HG03175 (cell line): ENCODE results near the gene NVL.
"Not testable (repeated sequence)": the region's sequence is repeated elsewhere in the genome, so short reads cannot be mapped to it uniquely, and the experiment has no call there.

ENCODE experiments used
- ATAC-seq: cut with Tn5 transposase; IDR thresholded peaks from one replicate; pipeline ENCODE4 v1.9.1; 2021; ENCODE audit warnings: mild to moderate bottlenecking, moderate library complexity; ENCODE audit not compliant: unreplicated experiment

Gene NVL

DNA sequence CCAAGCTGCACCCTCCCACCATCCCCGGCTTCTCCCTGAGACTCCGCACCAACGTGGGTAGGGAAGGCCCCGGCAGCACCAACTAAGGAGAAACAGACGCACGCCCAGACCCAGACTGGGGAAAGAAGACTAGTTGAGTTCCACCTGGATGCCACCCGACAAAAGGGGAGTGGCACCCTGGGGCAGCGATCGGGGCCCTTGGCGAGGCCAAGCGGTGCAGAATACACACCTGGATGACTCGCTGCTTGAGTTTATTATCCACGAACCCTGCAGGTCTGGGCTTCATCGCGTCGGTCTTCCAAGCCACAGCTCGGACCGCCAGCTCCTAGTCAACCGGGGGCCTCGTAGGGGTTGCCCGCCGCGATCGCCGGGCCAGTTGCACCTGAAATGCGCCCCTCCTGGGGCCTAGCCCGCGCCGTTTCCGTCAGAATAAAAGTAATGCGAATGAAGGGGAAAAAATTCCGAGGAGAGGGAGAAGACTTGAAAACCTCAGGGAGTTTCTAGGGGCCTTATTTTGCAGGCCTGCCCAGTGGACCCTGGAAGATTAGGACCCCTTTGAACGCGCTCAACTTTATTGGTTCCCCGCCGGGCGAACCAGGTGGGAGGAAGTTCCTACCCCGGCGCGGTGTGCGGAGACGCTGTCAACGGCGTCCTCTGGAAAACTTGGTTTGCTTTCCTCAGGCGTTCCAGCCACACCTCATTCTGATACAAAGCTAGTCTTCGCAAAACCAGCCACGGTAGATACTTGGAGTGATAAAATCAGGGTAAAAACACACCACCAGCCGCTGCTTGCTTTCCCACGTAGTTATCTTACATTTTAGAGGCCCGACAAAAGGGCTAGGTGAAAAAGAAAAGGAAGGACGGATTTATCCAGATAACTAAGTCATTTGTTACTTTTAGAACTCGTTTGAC is at the start of gene NVL:
TSS of gene NVL (minus strand) at position 331 of the 912 bp plus-strand sequence. CDS start at position 286, 45 bp downstream.
- ATAC-seq: peak; percentile 77

DNA sequence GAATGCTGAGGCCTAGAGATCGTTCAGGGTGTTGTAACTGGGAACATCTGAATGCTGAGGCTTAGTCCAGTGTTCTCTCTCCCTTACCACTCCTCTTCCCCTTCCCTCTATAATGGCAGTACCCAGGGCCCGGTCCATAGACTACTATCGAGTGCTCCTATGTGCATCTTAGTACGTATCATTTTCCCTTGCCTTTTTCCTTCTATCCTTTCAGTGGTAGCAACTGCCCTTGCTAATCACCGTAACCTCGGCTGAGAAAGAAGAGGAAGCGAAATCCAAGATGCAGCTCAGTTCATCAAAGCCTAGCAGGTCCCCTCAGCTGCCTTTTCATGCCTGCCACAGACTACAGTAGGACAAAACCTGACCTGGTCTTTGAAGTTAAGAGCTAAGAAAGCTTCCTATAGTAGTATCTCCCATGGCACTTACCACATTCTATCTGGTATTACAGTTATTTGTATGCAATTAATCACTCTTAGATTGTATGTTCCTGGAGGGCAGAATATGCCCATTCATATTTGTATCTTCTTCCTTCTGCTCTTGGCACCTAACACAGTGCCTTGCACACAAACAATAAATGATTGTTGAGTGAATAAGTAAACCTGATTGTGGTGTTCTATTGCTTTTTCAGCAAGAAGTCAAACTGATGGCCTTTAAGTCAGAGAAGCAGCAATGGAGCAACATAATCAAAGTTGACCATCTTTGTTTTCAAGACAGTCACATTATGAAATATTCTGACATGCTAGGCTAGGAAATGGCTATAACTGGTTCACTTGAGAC is 49.1 kb upstream of the NVL start:
- ATAC-seq: peak; percentile 48

DNA sequence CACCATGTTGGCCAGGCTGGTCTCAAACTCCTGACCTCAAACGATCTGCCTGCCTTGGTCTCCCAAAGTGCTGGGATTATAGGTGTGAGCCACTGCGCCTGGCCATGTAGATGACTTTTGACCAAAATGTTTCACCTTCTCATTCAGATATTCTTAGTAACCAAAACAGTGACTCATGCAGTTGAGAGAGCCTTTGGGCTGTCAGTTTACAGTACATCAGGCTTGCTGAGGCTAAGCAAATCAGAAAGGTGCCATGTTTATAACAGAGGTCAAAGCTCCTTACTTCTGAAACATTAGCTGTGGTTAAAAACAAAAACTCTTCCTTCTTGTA is 47.7 kb upstream of the NVL start:
- peak; percentile 56 for ATAC-seq

DNA sequence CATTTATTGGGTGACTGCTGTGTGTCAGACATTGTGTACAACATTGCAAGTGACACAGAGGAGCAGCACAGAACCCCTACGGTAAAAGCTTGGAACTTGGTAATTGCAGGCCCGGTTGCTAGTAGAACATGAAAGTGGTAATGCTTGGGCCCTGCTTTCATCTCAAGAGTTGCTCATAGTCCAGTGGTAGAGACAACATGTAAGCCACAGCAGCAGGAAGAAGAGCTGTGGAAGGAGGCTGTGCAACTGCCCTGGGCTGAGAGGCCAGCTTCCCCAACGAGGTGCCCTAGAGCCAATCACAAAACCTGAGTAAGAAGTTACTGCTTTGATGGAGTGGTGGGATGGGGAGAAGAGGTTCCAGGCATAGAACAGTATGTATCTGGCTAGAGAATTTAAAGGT is 45.1 kb upstream of the NVL start:
- no peak for ATAC-seq

DNA sequence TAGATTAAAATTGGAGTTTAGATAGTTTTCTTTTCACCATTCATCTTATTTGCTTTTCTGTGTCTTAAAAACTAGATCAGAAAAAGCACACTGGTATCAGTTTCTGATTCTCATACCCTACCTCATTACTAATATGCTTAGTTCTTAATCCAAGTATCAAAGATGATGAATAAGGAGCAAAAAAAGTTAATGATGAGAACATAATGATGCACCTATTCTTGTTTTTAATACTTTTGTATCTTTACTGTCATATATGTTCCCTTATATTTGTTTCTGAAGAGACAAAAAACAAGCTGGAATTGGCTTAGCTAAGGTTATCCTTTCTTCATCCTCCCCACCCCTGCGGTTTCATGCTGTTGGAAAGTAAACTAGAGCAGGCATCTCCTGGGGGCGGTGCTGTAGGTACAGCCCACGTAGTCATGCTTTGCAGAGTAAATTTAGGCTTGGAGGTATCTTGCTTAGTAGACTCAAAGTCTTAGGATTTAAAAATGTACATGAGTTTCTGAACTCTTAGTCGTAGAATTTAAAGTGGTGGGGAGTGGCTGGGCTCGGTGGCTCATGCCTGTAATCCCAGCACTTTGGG is 43.1 kb upstream of the NVL start:
- ATAC-seq: no peak

DNA sequence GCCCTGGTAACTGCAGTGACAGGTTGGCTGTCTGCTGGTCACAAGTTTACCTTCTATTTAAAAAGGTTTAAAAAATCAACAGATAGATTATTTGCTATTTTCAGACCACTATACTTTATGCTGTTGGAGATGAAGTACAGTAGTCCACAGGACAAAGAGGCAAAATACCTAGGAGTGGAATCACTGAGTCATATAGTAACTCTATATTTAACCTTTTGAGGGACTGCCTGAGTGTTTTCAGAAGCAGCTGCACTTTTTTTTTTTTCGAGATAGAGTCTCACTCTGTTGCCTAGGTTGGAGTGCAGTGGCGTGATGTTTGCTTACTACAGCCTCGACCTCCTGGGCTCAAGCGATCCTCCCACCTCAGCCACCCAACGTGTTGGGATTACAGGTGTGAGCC is 38.4 kb upstream of the NVL start:
- ATAC-seq: peak; percentile 73

DNA sequence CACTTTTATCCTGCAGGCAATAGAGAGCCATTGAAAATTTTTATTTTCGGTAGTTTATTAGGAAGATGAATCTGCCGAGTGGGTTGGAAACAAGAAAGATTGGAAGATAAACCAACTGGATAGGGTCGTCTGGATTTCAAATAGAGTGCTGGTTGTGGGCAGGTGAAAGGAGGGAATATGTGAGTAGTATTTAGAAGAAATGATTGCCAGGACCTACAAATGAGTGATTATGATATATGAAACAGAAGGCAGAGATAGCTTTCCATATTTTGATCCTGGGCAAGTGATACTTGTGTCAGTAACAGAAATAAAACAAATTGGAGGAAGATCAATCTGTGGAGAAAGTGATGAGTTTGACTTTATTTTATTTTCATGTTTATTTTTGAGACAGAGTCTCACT is 29.2 kb upstream of the NVL start:
- no peak for ATAC-seq

DNA sequence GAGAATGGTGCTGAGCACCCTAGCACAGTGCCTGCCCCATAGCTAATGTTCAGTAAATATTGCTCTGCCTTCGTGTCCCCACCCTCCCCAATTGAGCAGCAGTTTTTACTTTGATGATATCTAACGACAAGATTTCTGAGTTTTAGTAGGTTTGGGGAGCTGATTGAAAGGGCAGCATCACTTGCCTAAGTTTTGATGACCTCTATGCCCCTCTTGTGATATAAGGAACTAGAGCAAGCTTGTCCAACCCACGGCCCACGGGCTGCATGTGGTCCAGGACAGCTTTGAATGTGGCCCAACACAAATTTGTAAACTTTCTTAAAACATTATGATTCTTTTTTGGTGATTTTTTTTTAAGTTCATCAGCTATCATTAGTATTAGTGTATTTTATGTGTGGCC is 28.3 kb upstream of the NVL start:
- ATAC-seq: no peak

DNA sequence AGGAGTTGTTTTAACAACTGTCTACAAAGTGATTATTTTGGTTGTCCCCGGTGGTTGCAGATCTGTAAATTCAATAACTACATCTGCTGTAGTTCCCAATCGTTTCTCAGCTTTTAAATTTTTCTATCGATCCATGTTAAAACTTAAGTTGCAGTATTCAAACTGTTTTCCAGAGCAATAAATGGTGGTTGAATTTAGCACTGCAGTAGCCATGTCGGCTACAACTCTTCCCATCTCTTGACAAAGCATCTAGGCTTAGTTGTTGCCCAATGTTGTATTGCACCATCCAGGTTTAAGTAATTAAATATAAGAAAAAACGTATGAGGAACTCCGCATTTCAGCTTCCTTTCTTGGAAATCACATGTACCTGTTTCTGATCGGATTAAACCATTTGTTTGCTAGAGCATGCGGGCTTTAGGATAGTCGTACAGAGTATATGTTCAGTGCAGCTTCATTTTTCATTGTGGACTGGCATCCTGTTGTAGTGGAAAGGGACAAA is 27.7 kb upstream of the NVL start:
- no peak for ATAC-seq

DNA sequence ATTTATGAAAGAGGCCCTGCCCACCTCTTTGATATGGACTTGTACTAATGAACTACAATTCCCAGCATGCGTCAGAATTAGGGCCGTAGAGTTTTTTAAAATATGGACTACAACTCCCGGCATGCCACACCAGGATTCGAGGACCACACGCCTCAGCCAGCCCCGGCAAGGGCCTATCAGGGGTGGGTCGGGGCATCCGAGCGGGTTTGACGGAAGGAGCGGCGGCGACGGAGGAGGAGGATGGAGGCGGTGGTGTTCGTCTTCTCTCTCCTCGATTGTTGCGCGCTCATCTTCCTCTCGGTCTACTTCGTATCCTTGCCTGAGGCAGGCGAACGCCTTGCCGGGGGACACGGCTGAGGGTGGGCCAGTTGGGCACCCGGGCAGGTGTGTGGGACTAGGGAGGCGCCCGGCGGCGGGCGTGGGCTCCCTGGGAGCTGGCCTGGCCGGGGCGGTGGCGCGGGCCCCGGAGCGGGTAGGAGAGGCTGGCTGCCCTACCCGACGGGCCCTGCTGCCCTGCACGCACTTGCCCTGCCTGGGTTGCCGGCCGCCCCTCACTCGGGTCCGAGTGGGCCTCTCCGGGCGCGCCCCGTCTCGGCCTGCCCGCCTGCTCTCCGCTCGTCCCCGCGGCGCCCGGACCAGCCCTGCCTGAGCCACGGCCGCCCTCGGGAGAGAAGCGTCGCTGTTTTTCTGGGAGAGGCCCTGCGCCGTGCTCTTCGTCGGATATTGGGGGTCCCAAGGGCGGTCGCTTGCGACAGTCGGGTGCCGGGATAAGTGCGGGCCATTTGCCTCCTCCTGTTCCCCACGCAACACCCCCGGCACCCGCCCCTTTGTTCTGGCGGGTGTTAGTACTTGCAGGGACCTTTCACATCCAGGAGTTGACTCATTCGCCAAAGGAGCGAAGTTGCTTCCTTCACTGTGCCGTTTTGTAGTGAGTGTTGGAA is 27.0 kb upstream of the NVL start, which contains the start of gene CNIH4:
TSS of gene CNIH4 (plus strand) at position 195 of the 941 bp plus-strand sequence. CDS start at position 241, 46 bp downstream.
- peak; percentile 99 for ATAC-seq

DNA sequence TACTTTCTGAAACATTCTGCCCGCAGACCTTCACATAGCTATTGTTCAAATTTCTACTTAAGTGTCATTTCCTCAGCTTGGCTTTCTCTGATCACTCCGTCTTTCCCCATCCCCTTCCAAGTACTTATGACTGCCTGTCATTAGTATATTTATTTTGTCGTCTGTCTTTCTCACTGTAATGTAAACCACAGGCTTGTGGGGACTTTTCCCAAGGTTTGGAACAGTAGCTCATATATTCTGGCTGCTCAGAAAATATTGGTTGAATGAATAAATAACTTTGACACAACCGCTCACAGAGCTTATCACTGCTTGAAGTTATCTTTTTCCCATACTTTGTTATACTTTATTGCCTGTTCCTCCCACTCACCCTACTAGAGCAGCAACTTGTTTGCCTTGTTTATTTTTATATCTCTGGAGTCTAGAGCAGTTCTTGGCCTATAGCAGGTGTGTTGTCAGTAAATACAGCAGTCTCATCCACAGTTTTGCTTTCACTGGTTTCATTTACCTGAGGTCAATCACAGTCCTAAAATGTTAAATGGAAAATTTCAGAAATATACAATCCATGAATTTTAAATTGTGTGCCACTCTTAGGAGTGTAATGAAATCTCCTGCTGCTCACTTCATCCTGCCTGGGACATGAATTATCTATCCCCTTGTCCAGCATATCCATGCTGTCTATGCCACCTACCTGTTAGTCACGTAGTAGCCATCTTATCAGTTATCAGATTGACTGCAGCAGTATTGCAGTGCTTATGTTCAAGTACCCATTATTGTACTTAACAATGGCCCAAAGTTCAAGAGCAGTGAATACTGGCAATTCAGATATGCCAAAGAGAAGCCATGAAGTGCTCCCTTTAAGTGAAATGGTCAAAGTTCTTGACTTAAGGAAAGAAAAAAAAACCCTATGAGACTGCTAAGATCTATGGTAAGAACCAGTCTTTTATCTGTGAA is 24.3 kb upstream of the NVL start:
- no peak for ATAC-seq

DNA sequence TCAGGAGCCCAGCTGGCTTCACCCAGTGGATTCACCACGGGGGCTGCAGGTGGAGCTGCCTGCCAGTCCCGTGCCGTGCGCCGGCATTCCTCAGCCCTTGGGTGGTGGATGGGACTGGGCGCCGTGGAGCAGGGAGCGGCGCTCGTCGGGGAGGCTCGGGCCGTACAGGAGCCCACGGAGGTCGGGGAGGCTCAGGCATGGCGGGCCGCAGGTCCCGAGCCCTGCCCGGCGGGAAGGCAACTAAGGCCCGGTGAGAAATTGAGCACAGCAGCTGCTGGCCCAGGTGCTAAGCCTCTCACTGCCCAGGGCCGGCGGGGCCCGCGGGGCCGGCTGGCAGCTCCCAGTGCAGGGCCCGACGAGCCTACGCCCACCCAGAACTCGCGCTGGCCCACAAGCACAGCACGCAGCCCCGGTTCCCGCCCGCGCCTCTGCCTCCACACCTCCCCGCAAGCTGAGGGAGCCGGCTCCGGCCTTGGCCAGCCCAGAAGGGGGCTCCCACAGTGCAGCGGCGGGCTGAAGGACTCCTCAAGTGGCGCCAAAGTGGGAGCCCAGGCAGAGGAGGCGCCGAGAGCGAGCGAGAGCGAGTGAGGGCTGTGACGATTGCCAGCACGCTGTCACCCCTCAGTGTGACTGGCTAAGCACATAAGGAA is 22.6 kb upstream of the NVL start:
- ATAC-seq: not testable (repeated sequence)

DNA sequence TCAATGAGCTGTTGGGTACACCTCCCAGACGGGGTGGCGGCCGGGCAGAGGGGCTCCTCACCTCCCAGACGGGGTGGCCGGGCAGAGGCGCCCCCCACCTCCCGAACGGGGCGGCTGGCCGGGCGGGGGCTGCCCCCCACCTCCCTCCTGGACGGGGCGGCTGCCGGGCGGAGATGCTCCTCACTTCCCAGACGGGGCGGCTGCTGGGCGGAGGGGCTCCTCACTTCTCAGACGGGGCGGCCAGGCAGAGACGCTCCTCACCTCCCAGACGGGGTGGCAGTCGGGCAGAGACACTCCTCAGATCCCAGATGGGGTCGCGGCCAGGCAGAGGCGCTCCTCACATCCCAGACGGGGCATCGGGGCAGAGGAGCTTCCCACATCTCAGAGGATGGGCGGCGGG is 19.7 kb upstream of the NVL start:
- ATAC-seq: not testable (repeated sequence)

DNA sequence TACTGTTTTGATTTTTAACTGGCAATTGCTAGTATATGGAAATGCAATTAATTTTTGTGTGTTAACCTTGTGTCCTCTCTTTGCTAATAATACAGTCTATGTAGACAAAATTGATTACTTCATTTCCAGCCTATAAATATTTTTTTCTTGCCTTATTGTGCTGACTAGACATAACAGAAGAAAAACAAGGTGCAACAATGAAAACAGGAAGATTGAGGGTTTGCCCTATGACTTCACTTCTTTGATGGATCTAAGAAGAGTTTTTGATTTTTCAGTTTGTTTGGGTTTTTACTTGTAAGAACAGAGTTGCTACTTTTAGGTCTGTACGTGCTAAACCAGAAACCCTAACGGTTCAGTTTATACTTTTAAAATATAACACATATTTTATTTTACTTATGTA is 18.2 kb upstream of the NVL start:
- ATAC-seq: no peak

DNA sequence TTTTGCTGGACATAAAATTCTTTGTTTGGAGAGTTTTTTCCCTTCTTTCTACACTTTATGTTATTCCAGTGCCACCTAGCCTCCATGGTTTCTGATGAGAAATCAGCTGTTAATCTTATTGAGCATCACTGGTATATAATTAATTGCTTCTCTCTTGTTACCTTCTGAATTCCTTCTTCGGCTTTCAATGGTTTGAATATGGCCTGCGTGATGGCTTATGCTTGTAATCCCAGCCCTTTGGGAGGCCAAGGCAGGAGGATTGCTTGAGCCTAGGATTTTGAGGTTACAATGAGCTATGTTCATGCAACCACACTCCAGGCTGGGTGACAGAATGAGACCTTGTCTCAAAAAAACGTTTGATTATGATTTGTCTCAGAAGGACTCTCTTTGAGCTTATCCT is 13.7 kb upstream of the NVL start:
- no peak for ATAC-seq

DNA sequence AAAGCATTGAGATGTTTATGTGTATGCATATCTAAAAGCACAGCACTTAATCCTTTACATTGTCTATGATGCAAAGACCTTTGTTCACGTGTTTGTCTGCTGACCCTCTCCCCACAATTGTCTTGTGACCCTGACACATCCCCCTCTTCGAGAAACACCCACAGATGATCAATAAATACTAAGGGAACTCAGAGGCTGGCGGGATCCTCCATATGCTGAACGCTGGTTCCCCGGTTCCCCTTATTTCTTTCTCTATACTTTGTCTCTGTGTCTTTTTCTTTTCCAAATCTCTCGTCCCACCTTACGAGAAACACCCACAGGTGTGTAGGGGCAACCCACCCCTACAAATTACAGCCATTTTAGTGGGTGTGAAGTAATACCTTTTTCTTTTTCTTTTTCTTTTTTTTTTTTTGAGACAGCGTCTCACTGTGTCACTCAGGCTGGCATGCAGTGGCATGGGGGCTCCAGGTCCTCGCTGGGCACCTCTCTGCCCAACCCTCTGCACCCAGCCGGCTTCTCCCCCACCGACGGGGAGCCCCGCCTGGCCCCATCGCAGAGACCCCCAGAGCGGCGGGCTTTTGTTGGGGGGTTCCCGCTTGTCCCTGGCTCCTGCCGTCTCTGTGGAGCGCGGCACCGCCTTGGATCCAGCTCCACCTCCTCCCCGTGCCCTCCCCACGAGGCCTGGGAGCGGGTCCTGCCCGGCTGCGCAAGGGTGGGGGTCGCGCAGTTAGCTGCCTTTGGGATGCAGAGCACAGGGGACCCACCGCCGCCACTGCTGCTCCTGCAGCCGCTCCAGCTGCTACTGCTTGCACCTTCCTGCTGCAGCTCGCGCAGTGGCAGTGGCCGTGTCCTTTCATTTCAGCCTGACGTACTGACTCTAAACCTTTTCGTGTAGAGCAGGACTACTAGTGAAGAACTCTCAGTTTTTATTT is 10.7 kb upstream of the NVL start:
- peak; percentile 73 for ATAC-seq

DNA sequence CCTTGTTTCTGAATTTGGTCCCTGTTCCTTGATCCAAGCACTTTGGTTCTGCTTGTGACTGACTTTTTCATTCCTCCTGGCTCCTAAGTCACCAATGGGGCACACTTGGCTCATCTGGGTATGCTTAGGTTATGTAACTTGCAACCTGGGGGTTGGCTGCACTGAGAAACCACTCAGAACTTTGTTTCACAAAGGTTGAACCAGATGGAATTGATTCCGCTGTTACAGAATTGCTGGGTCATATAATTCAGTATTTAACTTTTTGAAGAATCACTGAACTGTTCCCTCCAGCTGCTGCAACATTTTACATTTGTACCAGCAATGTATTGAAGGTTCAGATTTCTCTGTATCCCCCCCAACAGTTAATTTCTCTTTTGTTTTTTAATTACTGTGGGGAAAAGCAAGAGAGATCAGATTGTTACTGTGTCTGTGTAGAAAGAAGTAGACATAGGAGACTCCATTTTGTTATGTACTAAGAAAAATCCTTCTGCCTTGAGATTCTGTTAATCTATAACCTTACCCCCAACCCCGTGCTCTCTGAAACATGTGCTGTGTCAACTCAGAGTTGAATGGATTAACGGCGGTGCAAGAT is 9.6 kb upstream of the NVL start:
- no peak for ATAC-seq
